Upper lobe of left lung (tissue), 4 donors: Measurements from ENCODE around the gene PRKCA.

Experiments used
- EP300 ChIP-seq, 4 donors: sonication (generic); formaldehyde crosslinking; IDR thresholded peaks; one replicate each; pipeline ENCODE4 v1.5.1; 2017; ENCODE audit warnings: antibody characterized with exemption in 4 of 4, control low read depth in 2 of 4
- POLR2A ChIP-seq, 4 donors: fragments of 450-650 bp; IDR thresholded peaks; one replicate each; pipeline ENCODE4 v1.5.1; 2016 to 2017; ENCODE audit warnings: antibody characterized with exemption in 4 of 4, mild to moderate bottlenecking in 2 of 4
- POLR2AphosphoS5 ChIP-seq, 2 donors: sonication (generic); formaldehyde crosslinking; IDR thresholded peaks; one replicate each; pipeline ENCODE4 v1.5.1; 2017; ENCODE audit warnings: antibody characterized with exemption in 2 of 2
- TF ChIP-seq, protein P1 (sequence below), 6 experiments: fragments of 450-650 bp in 4 of 6; fragments of 200-600 bp in 2 of 6; sonication (generic) in 2 of 6; IDR thresholded peaks; one replicate each; pipeline ENCODE4 v1.5.1; 2016 to 2019; ENCODE audit warnings: antibody characterized with exemption in 6 of 6

DNA sequence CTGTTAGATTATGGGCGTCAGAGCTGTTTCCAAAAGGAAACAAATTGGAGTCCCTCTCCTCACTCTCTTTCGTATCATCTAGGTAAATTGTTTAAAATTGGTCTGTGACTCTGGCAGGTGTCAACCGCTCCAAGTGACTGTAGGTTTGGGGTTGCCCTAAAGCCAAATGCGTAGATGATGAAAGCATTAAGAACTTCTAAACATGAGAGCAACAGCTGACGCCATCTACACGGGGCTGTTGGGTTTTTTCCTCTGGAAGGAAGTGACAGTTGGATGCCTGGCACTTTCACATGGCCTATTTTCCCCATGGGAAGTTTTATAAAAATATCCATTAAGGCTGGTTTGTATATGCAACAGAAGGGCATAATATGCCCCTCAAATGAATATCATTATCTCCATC is 316.8 kb downstream of the PRKCA start:
- TF ChIP-seq, protein P1, sequence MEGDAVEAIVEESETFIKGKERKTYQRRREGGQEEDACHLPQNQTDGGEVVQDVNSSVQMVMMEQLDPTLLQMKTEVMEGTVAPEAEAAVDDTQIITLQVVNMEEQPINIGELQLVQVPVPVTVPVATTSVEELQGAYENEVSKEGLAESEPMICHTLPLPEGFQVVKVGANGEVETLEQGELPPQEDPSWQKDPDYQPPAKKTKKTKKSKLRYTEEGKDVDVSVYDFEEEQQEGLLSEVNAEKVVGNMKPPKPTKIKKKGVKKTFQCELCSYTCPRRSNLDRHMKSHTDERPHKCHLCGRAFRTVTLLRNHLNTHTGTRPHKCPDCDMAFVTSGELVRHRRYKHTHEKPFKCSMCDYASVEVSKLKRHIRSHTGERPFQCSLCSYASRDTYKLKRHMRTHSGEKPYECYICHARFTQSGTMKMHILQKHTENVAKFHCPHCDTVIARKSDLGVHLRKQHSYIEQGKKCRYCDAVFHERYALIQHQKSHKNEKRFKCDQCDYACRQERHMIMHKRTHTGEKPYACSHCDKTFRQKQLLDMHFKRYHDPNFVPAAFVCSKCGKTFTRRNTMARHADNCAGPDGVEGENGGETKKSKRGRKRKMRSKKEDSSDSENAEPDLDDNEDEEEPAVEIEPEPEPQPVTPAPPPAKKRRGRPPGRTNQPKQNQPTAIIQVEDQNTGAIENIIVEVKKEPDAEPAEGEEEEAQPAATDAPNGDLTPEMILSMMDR (IDR thresholded peaks at IDR 0.05) = no peak
- no peak for TF ChIP-seq POLR2A (IDR thresholded peaks at IDR 0.05)
- TF ChIP-seq POLR2AphosphoS5 (IDR thresholded peaks at IDR 0.05) = no peak
- no peak for TF ChIP-seq EP300 (IDR thresholded peaks at IDR 0.05)
